Measurements from ENCODE around the gene TES. TPM values are rescaled to one million over a fixed set of nuclear protein-coding genes. Genes with fewer than 3 reads are reported as not detected.

Gene TES
- total RNA-seq, 2 donors from 2014 or later, result 72.8 to 119 TPM

DNA sequence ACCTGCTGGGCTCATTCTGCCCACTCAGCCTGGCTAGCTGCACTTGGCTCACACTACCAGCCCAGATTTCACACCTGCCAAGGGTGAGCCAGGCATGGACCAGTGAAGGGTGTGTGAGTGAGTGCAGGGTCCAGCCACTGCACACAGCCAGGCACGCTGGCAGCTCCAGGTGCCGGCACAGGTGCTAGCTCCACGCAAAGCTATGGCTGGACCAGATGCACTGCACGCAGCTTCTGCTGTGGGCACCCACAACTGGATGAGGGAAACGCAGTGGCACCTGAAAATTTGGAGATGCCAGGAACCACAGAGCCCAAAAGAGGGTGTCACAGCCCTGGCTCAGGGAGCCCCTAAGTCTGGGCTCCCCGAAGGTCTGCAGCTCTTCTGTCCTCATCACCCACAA is 24.9 kb upstream of the TES start:
- DNase-seq (no peak), ATAC-seq (no peak)
- intact Hi-C loops (cut with DNase I, micrococcal nuclease), result no loop called here

- intact Hi-C loops (cut with DNase I, micrococcal nuclease), result no loop called here
- ATAC-seq (no peak), DNase-seq (no peak)
These were observed 24.4 kb upstream of the TES start for GRCh38 chr7:116185956-116186355.

DNA sequence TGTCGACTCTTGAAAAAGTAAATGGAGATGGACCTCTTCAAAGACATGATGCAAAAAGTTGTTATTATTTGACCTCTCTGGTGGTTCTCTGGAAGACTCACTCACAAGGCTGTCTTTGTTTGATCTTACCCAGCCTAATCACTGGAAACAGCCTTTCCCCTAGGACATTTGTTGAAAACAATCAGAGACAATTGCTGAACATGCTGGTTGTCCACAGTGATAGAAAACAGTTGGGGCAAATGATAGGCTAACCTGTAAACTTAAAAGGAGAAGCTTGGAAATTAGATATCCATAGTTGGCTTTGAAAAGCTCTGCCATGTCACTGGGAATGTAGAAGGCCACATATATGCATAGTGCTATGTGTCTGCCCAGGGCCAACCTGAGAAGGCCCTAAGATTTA is 22.9 kb upstream of the TES start:
- intact Hi-C loops (cut with DNase I, micrococcal nuclease), result no loop called here

GRCh38 chr7:116193329-116194087 is 16.8 kb upstream of the TES start:
- intact Hi-C loops (cut with DNase I, micrococcal nuclease), result no loop called here
- DNase-seq, result no peak
- ATAC-seq, result no peak

More for the DNA sequence above, 22.9 kb upstream of the TES start:
- ATAC-seq (no peak), DNase-seq (no peak)

DNA sequence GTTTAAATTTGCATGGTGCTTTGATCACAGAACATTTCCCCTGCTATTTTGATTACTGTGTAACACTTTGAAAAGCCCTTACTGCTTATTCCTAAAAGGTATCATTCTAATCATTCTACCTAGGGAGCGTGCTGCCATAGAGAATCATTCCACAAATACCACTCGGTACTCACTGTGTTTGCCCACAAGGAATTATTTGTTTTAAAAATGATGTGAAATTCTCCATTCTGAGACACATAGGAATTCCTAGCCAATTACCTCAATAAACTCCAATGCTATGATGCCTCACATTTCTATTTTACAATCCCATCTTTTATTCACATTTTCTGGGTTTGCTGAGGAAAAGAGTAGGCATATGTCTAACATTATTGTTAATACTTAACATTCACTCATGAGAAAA is 16.2 kb upstream of the TES start:
- DNase-seq, result no peak
- intact Hi-C loops (cut with DNase I, micrococcal nuclease), result no loop called here
- no peak for ATAC-seq

DNA sequence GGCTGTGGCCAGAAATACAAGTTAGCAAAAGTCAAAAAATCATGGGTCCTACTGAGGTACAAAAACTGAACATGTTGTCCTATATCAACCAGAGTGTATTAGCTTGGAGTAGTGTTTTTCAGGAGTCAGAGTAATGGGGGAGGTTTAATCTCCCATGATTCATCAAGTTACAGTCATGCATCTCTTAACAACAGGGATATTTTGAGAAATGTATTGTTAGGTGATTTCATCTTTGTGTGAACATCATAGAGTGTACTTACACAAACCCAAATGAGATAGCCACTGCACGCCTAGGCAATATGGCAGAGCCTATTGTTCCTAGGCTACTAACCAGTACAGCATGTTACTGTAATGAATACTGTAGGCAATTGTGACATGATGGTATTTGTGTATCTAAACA is 14.9 kb upstream of the TES start:
- no peak for ATAC-seq
- no peak for DNase-seq
- intact Hi-C loops (cut with DNase I, micrococcal nuclease), result no loop called here

GRCh38 chr7:116196947-116197346 is 13.4 kb upstream of the TES start:
- DNase-seq (no peak), ATAC-seq (no peak)
- intact Hi-C loops (cut with DNase I, micrococcal nuclease), result no loop called here

DNA sequence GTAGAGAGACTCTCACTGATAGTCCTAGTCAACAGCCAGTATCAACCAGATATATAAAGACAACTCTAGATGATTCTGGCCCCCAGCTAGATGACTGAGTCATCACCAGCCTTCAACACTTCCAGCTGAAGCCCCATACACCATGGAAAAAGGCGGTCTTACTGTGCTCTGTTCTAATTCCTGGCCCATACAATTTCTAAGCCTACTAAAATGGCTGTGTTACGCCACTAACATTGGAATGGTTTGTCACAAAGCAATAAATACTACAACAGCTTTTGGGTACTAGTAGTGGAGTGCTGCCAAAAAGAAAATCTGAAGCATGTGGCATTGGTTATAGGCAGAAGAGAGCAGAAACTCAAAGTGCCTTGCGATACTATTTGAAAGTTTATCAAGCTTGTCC is 13.0 kb upstream of the TES start:
- intact Hi-C loops (cut with DNase I, micrococcal nuclease), result no loop called here
- DNase-seq (no peak), ATAC-seq (no peak)

DNA sequence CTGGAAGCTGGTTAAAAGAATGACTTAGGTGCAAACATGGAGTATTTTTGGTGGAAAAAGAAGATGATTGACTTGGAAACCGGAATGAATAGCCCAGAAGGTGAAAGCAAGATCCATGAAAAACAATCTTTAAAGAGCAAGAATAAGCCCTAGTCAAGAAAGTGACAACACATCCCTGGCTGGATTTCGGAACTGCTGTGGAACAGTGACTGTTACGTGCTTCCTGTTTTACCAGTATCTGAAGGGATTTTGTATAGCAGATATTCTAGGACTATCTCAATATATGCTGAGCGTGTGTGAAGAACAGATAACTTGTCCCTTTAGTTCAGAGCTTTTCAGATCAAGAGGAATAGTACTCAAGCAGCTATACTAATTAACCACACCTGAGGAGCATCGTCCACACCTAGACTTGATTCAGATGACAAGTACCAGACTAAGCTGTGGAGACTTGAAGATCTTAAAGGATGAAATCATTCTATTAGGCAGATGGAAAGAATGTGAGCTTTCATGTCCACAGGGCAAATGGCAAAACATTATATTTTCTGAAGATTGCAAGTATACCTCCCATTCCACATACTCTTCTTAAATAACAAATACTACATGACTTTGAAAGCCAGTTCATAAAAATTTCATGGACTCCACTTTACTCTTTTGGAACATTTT is 11.5 kb upstream of the TES start:
- intact Hi-C loops (cut with DNase I, micrococcal nuclease), result no loop called here
- ATAC-seq (no peak), DNase-seq (no peak)

- DNase-seq, result no peak
- intact Hi-C loops (cut with DNase I, micrococcal nuclease), result no loop called here
- ATAC-seq, result no peak
These were observed 9.4 kb upstream of the TES start for GRCh38 chr7:116200963-116201362.

GRCh38 chr7:116206141-116206540 is 4.2 kb upstream of the TES start:
- DNase-seq (no peak), ATAC-seq (no peak)
- intact Hi-C loops (cut with DNase I, micrococcal nuclease), result no loop called here

- DNase-seq, result no peak
- intact Hi-C loops (cut with DNase I, micrococcal nuclease), result no loop called here
- no peak for ATAC-seq
These were observed 1.4 kb upstream of the TES start for GRCh38 chr7:116208919-116209318.

GRCh38 chr7:116209561-116210070 is 723 bp upstream of the TES start:
- intact Hi-C loops (cut with DNase I, micrococcal nuclease), result no loop called here

DNA sequence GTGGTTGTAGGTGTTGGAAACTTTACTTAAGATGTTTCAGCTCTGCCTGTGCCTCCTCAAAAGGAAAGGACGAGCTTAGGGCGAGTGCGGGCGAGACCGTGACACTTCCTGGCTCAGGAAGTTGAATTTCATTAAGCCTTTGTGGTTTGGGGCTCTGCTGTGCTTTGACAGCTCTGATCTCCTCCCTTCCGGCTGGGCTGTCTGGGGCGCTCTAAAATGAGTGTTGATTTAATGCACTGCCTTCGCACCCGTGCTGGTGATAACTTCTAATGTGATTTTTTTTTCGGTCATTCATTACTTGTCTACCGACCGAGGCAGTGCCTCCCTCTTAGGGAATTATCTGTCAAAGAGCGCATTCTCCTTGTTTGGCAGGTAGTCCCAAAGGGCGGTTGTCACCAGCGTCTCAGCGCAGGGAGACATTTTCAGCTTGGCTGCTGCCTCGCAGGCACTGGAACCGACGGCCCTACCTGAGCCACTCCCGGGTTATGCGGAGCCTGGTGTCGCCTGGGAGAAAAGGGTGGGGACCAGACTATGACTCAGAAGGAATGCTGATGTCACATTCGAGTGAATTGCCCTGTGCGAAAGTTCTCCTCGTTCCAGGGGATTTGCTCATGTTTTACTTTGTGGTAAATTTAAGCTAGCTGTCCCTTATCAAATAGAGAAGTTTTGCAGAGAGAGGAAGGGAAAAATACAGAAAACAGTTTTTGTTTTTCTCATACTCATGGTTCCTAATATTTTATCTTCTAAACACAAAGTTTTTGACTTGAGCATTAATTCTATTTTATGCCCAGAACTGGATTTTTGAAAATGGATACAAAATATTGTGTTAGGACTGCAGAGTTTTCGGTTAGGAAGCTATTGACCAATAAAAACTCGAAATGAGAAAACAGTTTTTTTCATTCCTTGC is 920 bp downstream of the TES start:
- ATAC-seq, result peak; percentile 91
- DNase-seq, result peak; percentile 87 to 94
- intact Hi-C loops (cut with DNase I, micrococcal nuclease), result no loop called here

More at GRCh38 chr7:116209561-116210070, 723 bp upstream of the TES start:
- ATAC-seq, result no peak
- no peak for DNase-seq

- ATAC-seq (no peak), DNase-seq (no peak)
- intact Hi-C loops (cut with DNase I, micrococcal nuclease), result no loop called here
These were observed 1.7 kb downstream of the TES start for GRCh38 chr7:116211913-116212596.

DNA sequence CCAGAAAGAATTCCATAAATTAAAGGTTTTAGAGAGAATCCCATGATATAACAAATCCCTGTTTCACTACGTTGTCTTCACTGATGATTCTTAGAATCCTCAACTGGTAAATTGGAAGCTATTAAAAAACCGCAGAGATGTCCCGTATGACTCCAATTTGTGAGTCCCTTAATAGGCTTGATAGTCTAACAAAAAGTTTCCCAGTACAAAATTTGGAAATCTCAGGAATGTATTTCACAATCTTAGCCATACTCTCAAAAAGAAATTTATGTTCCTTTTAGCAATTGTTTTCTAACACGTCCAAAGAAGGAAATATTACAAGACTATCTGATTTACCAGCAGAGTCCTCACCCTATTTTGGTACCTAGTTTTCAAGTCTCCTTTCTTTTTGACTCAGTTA is 2.5 kb downstream of the TES start:
- intact Hi-C loops (cut with DNase I, micrococcal nuclease), result no loop called here

GRCh38 chr7:116213361-116214130 is 3.2 kb downstream of the TES start:
- intact Hi-C loops (cut with DNase I, micrococcal nuclease), result no loop called here
- ATAC-seq (no peak), DNase-seq (no peak)

More for the DNA sequence above, 2.5 kb downstream of the TES start:
- ATAC-seq, result no peak
- no peak for DNase-seq

- ATAC-seq (no peak), DNase-seq (no peak)
- intact Hi-C loops (cut with DNase I, micrococcal nuclease), result no loop called here
These were observed 4.6 kb downstream of the TES start for GRCh38 chr7:116214921-116215320.
